HepG2 (cell line): ENCODE data around the gene CALCR. TPM values are rescaled to one million over a fixed set of nuclear protein-coding genes. Genes with fewer than 3 reads are reported as not detected.

Experiments
- CREB1 ChIP-seq, 2 experiments: fragments of 450-650 bp in 1 of 2; IDR thresholded peaks; 2 replicates each; pipeline ENCODE4 v1.6.1; 2016 to 2017; ENCODE audit warnings: control low read depth in 1 of 2, mild to moderate bottlenecking in 1 of 2, missing compliant biosample characterization in 1 of 2, missing genetic modification characterization in 1 of 2
- KLF12 ChIP-seq: sonication (generic); formaldehyde crosslinking; IDR thresholded peaks from 2 replicates; pipeline ENCODE4 v1.4.0; 2020; ENCODE audit warnings: missing genetic modification reagents, borderline replicate concordance
- MAFF ChIP-seq: IDR thresholded peaks from 2 replicates; pipeline ENCODE4 v1.6.1; 2011; ENCODE audit warnings: low read depth, low read length, improper control_type of control experiment
- NFIC ChIP-seq: IDR thresholded peaks from 2 replicates; pipeline ENCODE4 v1.6.1; 2012; ENCODE audit warnings: mild to moderate bottlenecking, low read length, inconsistent platforms
- RXRB ChIP-seq: IDR thresholded peaks from 2 replicates; pipeline ENCODE4 v1.6.1; 2016; ENCODE audit warnings: borderline replicate concordance, missing genetic modification reagents, missing compliant biosample characterization
- SOX6 ChIP-seq, 2 experiments: fragments of 450-650 bp in 1 of 2; sonication (generic) in 1 of 2; formaldehyde crosslinking in 1 of 2; IDR thresholded peaks; 2 replicates each; pipeline versions ENCODE4 v1.4.0 to v1.6.1; 2017 to 2020; ENCODE audit warnings: antibody characterized with exemption in 1 of 2, mild to moderate bottlenecking in 1 of 2, missing genetic modification reagents in 1 of 2
- TAF15 ChIP-seq: fragments of 200-400 bp; formaldehyde crosslinking; IDR thresholded peaks from one replicate; pipeline ENCODE4 v1.6.1; 2018; ENCODE audit warnings: mild to moderate bottlenecking, low read depth, low read length; ENCODE audit not compliant: poor library complexity, severe bottlenecking
- ZNF644 ChIP-seq: IDR thresholded peaks from 2 replicates; pipeline ENCODE4 v1.6.1; 2016; ENCODE audit warnings: low read depth
- ZNF775 ChIP-seq: sonication (generic); formaldehyde crosslinking; IDR thresholded peaks from 2 replicates; pipeline ENCODE4 v1.4.0; 2020; ENCODE audit warnings: missing genetic modification reagents, mild to moderate bottlenecking, moderate library complexity, borderline replicate concordance
- polyA plus RNA-seq, 8 experiments: library from polyadenylated mRNA; depleted of rRNA in 3 of 8; stranded (reverse) in 7 of 8; unstranded in 1 of 8; fragments of >200 nt; fragmentation: Illumina TruSeq in 4 of 8; extraction: Trizol in 4 of 8; gene quantifications; 2 replicates each; pipeline versions ENCODE4 v1.2.1 to v1.2.3, GENCODE V29; 2011 to 2016; ENCODE audit warnings: low read depth in 4 of 8, missing spikeins in 1 of 8, mixed read lengths in 1 of 8; ENCODE audit not compliant: insufficient read depth in 1 of 8
- total RNA-seq, 5 experiments: library from RNA; depleted of rRNA; stranded (reverse); fragments of >200 nt; fragmentation: Illumina TruSeq; extraction: Trizol; gene quantifications; 2 replicates each; pipeline ENCODE4 v1.2.3, GENCODE V29; 2016; ENCODE audit warnings: low read depth in 1 of 5
- TF ChIP-seq, protein P1 (sequence below): IDR thresholded peaks from 2 replicates; pipeline ENCODE4 v1.4.0; 2020; ENCODE audit warnings: mild to moderate bottlenecking, missing genetic modification reagents
- TF ChIP-seq, protein P2 (sequence below): IDR thresholded peaks from 2 replicates; pipeline ENCODE4 v1.6.1; 2012; ENCODE audit warnings: low read depth, low read length, improper control_type of control experiment

The CALCR gene
- total and polyA plus RNA-seq, 2 of the 13 experiments (the other 11 are each of a cell fraction or from before 2014, with no cell fraction given), result not detected

DNA sequence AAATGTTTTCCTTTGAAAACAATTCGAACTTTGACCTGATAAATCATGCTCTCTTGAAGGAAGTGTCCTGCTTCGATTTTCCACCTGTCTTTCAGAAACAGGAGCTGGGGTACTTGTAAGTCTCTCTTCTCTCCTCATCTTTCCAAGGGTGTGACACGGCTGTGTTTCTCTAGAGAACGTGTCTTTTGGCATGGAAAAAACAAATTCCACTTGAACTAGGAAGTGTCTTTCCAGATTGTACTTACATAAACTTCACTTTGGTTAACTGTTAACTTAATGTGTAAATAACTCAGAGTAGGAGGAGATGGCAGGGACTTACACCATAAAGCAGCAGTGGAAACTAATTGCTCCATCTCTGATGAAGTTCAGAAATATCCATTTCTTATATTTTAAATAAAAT is 4.2 kb upstream of the CALCR start (continued):
- TF ChIP-seq, protein P1, sequence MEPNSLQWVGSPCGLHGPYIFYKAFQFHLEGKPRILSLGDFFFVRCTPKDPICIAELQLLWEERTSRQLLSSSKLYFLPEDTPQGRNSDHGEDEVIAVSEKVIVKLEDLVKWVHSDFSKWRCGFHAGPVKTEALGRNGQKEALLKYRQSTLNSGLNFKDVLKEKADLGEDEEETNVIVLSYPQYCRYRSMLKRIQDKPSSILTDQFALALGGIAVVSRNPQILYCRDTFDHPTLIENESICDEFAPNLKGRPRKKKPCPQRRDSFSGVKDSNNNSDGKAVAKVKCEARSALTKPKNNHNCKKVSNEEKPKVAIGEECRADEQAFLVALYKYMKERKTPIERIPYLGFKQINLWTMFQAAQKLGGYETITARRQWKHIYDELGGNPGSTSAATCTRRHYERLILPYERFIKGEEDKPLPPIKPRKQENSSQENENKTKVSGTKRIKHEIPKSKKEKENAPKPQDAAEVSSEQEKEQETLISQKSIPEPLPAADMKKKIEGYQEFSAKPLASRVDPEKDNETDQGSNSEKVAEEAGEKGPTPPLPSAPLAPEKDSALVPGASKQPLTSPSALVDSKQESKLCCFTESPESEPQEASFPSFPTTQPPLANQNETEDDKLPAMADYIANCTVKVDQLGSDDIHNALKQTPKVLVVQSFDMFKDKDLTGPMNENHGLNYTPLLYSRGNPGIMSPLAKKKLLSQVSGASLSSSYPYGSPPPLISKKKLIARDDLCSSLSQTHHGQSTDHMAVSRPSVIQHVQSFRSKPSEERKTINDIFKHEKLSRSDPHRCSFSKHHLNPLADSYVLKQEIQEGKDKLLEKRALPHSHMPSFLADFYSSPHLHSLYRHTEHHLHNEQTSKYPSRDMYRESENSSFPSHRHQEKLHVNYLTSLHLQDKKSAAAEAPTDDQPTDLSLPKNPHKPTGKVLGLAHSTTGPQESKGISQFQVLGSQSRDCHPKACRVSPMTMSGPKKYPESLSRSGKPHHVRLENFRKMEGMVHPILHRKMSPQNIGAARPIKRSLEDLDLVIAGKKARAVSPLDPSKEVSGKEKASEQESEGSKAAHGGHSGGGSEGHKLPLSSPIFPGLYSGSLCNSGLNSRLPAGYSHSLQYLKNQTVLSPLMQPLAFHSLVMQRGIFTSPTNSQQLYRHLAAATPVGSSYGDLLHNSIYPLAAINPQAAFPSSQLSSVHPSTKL (CRISPR knock-in tag), result peak; percentile 51; the same call in 1 of the 2 replicates
- no peak for TF ChIP-seq TAF15
- 0 out of 2 replicates have a peak, but pooled peaks have one; percentile 9 for TF ChIP-seq ZNF644 (CRISPR knock-in tag)
- TF ChIP-seq RXRB (CRISPR knock-in tag), result peak; percentile 25; the same call in 1 of the 2 replicates
- no peak for TF ChIP-seq SOX6 (IDR thresholded peaks at IDR 0.05)
- no peak for TF ChIP-seq SOX6 (CRISPR knock-in tag; IDR thresholded peaks at IDR 0.05)
- TF ChIP-seq KLF12 (CRISPR knock-in tag), result no peak
- TF ChIP-seq, protein P2, sequence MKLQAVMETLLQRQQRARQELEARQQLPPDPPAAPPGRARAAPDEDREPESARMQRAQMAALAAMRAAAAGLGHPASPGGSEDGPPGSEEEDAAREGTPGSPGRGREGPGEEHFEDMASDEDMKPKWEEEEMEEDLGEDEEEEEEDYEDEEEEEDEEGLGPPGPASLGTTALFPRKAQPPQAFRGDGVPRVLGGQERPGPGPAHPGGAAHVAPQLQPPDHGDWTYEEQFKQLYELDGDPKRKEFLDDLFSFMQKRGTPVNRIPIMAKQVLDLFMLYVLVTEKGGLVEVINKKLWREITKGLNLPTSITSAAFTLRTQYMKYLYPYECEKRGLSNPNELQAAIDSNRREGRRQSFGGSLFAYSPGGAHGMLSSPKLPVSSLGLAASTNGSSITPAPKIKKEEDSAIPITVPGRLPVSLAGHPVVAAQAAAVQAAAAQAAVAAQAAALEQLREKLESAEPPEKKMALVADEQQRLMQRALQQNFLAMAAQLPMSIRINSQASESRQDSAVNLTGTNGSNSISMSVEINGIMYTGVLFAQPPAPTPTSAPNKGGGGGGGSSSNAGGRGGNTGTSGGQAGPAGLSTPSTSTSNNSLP, result no peak
- TF ChIP-seq ZNF775 (CRISPR knock-in tag), result no peak
- no peak for TF ChIP-seq CREB1 (IDR thresholded peaks at IDR 0.05)
- 0 out of 2 replicates have a peak, but pooled peaks have one; percentile 20 for TF ChIP-seq CREB1 (CRISPR knock-in tag; IDR thresholded peaks at IDR 0.05)
- TF ChIP-seq NFIC, result peak; percentile 32; the same call in 1 of the 2 replicates
- no peak for TF ChIP-seq MAFF
